Nephron (organoid): Measurements from ENCODE around the gene RNF166.
A peak's percentile ranks its signal among the peaks of the same experiment; 100 is the strongest.

ENCODE experiments used
- H3K27ac Mint-ChIP-seq, 3 experiments: 2 replicates each; pipeline ENCODE4 v1.8.0; 2020; ENCODE audit warnings: mixed read lengths in 3 of 3, mild to moderate bottlenecking in 2 of 3, moderate library complexity in 1 of 3
- H3K27me3 Mint-ChIP-seq: 2 replicates; pipeline ENCODE4 v1.8.0; 2021; ENCODE audit warnings: low read depth, mild to moderate bottlenecking, moderate library complexity, mixed read lengths
- H3K36me3 Mint-ChIP-seq: 2 replicates; pipeline ENCODE4 v1.8.0; 2020; ENCODE audit warnings: low read depth, mixed read lengths
- H3K4me1 Mint-ChIP-seq: 2 replicates; pipeline ENCODE4 v1.8.0; 2020; ENCODE audit warnings: mixed read lengths
- H3K4me3 Mint-ChIP-seq, 3 experiments: 2 replicates each; pipeline ENCODE4 v1.8.0; 2020; ENCODE audit warnings: mild to moderate bottlenecking in 3 of 3, mixed read lengths in 3 of 3, moderate library complexity in 2 of 3
- H3K9me3 Mint-ChIP-seq: 2 replicates; pipeline ENCODE4 v1.8.0; 2020; ENCODE audit warnings: mixed read lengths
- CTCF ChIP-seq, 3 experiments: fragments of 200-600 bp; sonication (generic); IDR thresholded peaks; one replicate each; pipeline ENCODE4 v1.5.0; 2021; ENCODE audit warnings: antibody characterized with exemption in 3 of 3; ENCODE audit not compliant: unreplicated experiment in 3 of 3

The RNF166 gene

GRCh38 chr16:88665570-88665969, 40.6 kb downstream of the RNF166 start:
- Mint-ChIP-seq H3K4me3 (peak overlapping the region; percentile 75 to 94 (median 89)), H3K27me3 (peaks cover 4% of the 10 kb centered on the region), H3K36me3 (peaks cover 4% of the 10 kb centered on the region), H3K9me3 (no peaks in the 10 kb centered on the region), H3K4me1 (peaks cover 25% of the 10 kb centered on the region), H3K27ac (no peak overlapping the region)
- no peak for TF ChIP-seq CTCF (IDR thresholded peaks at IDR 0.05; ENCODE audit: unreplicated experiment in 3 of 3)

GRCh38 chr16:88665148-88665547, 41.1 kb downstream of the RNF166 start:
- H3K4me1 Mint-ChIP-seq = peaks cover 25% of the 10 kb centered on the region
- no peak overlapping the region for H3K27ac Mint-ChIP-seq
- peak overlapping the region; percentile 75 to 94 (median 89) for H3K4me3 Mint-ChIP-seq
- H3K9me3 Mint-ChIP-seq = no peaks in the 10 kb centered on the region
- H3K27me3 Mint-ChIP-seq = peaks cover 4% of the 10 kb centered on the region
- peaks cover 4% of the 10 kb centered on the region for H3K36me3 Mint-ChIP-seq
- TF ChIP-seq CTCF (IDR thresholded peaks at IDR 0.05; ENCODE audit: unreplicated experiment in 3 of 3) = no peak

GRCh38 chr16:88662843-88663606, 43.2 kb downstream of the RNF166 start, which contains the start of gene MVD:
Gene MVD, minus strand, starts transcription at chr16:88663091. Its CDS starts 11 bp downstream, at chr16:88663080.
- Mint-ChIP-seq H3K36me3 (no peaks in the 10 kb centered on the region), H3K27ac (peak within 1 kb of the TSS; percentile 4 to 79 (median 78)), H3K27me3 (no peaks in the 10 kb centered on the region), H3K4me3 (peak within 1 kb of the TSS; percentile 93 to 95 (median 94)), H3K9me3 (no peaks in the 10 kb centered on the region), H3K4me1 (peaks cover 25% of the 10 kb centered on the region)
- no peak for TF ChIP-seq CTCF (IDR thresholded peaks at IDR 0.05; ENCODE audit: unreplicated experiment in 3 of 3)

GRCh38 chr16:88662222-88662842, 43.9 kb downstream of the RNF166 start:
- Mint-ChIP-seq H3K4me3 (peak overlapping the region; percentile 89 to 92 (median 89)), H3K36me3 (no peaks in the 10 kb centered on the region), H3K4me1 (peaks cover 20% of the 10 kb centered on the region), H3K27ac (peak overlapping the region; percentile 4 to 78 (median 30)), H3K9me3 (no peaks in the 10 kb centered on the region), H3K27me3 (no peaks in the 10 kb centered on the region)
- no peak for TF ChIP-seq CTCF (IDR thresholded peaks at IDR 0.05; ENCODE audit: unreplicated experiment in 3 of 3)

GRCh38 chr16:88661468-88661867, 44.7 kb downstream of the RNF166 start:
- no peak for TF ChIP-seq CTCF (IDR thresholded peaks at IDR 0.05; ENCODE audit: unreplicated experiment in 3 of 3)
- Mint-ChIP-seq H3K27ac (no peak overlapping the region), H3K4me3 (peak overlapping the region; percentile 89 to 92 (median 89)), H3K9me3 (no peaks in the 10 kb centered on the region), H3K36me3 (no peaks in the 10 kb centered on the region), H3K4me1 (peaks cover 17% of the 10 kb centered on the region), H3K27me3 (no peaks in the 10 kb centered on the region)
